Skeletal muscle tissue (tissue), 5 donors: ENCODE results near the gene SNRPB2. TPM values are rescaled to one million over a fixed set of nuclear protein-coding genes. Genes with fewer than 3 reads are reported as not detected.

ENCODE experiments used
- H3K27ac ChIP-seq: one replicate; pipeline ENCODE4 v1.7.0; 2013; ENCODE audit warnings: mild to moderate bottlenecking, low read depth, low read length, inconsistent platforms
- H3K27me3 ChIP-seq, 3 donors: one replicate each; pipeline ENCODE4 v1.7.0; 2013; ENCODE audit warnings: low read length in 3 of 3; ENCODE audit not compliant: control insufficient read depth in 3 of 3, insufficient read depth in 3 of 3
- H3K36me3 ChIP-seq, 3 donors: one replicate each; pipeline ENCODE4 v1.7.0; 2013; ENCODE audit warnings: low read length in 3 of 3; ENCODE audit not compliant: control insufficient read depth in 3 of 3, insufficient read depth in 3 of 3
- H3K4me1 ChIP-seq, 3 donors: one replicate each; pipeline ENCODE4 v1.7.0; 2013; ENCODE audit warnings: low read length in 3 of 3, mild to moderate bottlenecking in 3 of 3; ENCODE audit not compliant: control insufficient read depth in 3 of 3, insufficient read depth in 3 of 3
- H3K4me3 ChIP-seq, 3 donors: one replicate each; pipeline ENCODE4 v1.7.0; 2013; ENCODE audit warnings: low read length in 3 of 3
- H3K9ac ChIP-seq, 3 donors: one replicate each; pipeline ENCODE4 v1.7.0; 2013; ENCODE audit warnings: low read length in 3 of 3, mild to moderate bottlenecking in 3 of 3, moderate library complexity in 2 of 3, low read depth in 1 of 3
- H3K9me3 ChIP-seq, 3 donors: one replicate each; pipeline ENCODE4 v1.7.0; 2013; ENCODE audit warnings: low read length in 3 of 3; ENCODE audit not compliant: control insufficient read depth in 3 of 3
- small RNA-seq: library from RNA; depleted of rRNA; stranded (forward); fragments of <200 nt; gene quantifications from one replicate; pipeline ENCODE3, GENCODE V24; 2014
- total RNA-seq: library from RNA; depleted of rRNA; stranded (reverse); fragments of >200 nt; gene quantifications from one replicate; pipeline ENCODE4 v1.2.3, GENCODE V29; 2014
- donor health status: Osteomylitis.

SNRPB2 gene
- total RNA-seq, 1 donor from 2014 or later, result 31.8 TPM

DNA sequence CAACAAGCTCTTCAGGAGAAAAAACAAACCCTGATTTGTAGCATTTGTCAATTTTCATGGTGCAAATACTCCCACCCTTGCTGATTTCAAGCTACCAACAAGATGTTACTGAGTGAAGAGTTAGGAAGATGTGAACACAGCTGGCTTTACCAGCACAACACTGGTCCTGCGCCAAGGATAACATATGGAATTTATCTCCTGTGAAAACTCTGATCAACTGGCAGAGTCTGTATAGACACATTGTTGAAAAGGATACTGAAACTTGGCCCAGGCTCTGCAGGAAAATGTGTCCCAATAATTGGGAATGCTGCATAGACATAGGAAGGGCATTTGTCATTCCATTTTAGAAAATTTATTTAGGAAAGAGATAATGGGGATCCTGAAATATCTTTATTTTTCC is 47.3 kb downstream of the SNRPB2 start:
- Histone ChIP-seq H3K27me3 (no peaks in the 10 kb centered on the region), H3K36me3 (no peaks in the 10 kb centered on the region), H3K27ac (no peak overlapping the region), H3K9ac (no peak overlapping the region), H3K9me3 (no peaks in the 10 kb centered on the region), H3K4me1 (no peaks in the 10 kb centered on the region), H3K4me3 (no peak overlapping the region)

DNA sequence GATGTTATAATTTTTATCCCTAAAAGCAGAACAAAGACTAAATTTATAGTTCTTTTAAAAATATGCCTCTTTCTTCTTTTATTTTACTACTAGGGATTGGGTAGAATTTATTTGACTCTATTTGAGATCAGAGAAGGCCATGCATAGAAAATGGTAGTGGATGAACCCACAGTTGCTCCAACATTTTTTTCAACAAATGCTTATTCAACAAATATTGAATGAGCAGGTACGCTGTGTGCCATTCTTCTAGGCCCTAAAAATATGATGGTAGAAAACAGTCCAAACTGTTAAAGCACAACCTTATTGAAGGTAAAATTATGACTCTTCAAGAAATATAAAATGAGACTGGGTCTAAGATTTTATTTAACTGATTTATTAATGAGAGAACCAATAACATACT is 48.3 kb downstream of the SNRPB2 start:
- Histone ChIP-seq H3K27me3 (no peaks in the 10 kb centered on the region), H3K27ac (no peak overlapping the region), H3K4me1 (no peaks in the 10 kb centered on the region), H3K36me3 (no peaks in the 10 kb centered on the region), H3K9me3 (no peaks in the 10 kb centered on the region), H3K4me3 (no peak overlapping the region), H3K9ac (no peak overlapping the region)

DNA sequence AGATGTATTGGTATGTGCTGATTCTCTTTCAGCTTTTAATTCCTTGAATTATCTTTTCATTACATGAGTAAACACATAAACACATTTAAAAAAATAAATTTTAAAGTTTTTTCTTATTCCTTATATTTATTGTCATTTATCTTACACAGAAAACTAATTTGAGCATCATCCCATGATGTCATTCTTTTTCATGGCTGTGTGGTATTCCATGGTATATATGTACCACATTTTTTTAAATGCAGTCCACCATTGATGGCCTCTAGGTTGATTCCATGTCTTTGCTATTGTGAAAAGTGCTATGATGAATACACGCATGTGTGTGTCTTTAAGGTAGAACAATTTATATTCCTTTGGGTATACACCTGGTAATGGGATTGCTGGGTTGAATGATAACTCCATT is 51.7 kb downstream of the SNRPB2 start:
- Histone ChIP-seq H3K4me1 (no peaks in the 10 kb centered on the region), H3K9me3 (no peaks in the 10 kb centered on the region), H3K27me3 (no peaks in the 10 kb centered on the region), H3K27ac (no peak overlapping the region), H3K36me3 (no peaks in the 10 kb centered on the region), H3K4me3 (no peak overlapping the region), H3K9ac (no peak overlapping the region)

DNA sequence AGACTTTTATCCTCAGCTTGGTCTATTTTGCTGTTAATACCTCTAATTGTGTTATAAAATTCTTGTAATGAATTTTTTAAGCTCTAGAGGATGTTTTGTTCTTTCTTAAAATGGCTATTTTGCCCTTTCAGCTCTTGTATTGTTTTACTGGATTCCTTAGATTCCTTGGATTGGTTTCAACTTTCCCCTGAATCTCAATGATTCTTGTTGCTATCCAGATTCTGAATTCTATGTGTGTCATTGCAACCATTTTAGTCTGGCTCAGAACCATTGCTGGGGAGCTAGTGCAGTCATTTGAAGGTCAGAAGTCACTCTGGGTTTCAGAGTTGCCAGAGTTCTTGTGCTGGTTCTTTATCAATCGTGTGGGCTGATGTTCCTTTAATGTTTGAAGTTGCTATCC is 55.4 kb downstream of the SNRPB2 start:
- Histone ChIP-seq H3K27ac (no peak overlapping the region), H3K4me1 (no peaks in the 10 kb centered on the region), H3K36me3 (no peaks in the 10 kb centered on the region), H3K27me3 (no peaks in the 10 kb centered on the region), H3K4me3 (no peak overlapping the region), H3K9me3 (no peaks in the 10 kb centered on the region), H3K9ac (no peak overlapping the region)

Small RNA genes lying within 50 kb of the gene (small RNA-seq; reads per million reads assigned to genes)
- gene AL135938.1, result not detected

Other genes starting within 250 kb of the SNRPB2 start
- gene KIF16B, start 156.6 kb upstream of the SNRPB2 start, total RNA-seq, result 42.8 TPM
- not detected for gene OTOR, start 18.3 kb downstream of the SNRPB2 start, total RNA-seq